ENCODE results near the gene TMC7. TPM values are rescaled to one million over a fixed set of nuclear protein-coding genes. Genes with fewer than 3 reads are reported as not detected.

Gene TMC7
- total and polyA plus RNA-seq, 9 donors, result 0.15 to 1.1 (median 0.35) TPM; not detected in 1

DNA sequence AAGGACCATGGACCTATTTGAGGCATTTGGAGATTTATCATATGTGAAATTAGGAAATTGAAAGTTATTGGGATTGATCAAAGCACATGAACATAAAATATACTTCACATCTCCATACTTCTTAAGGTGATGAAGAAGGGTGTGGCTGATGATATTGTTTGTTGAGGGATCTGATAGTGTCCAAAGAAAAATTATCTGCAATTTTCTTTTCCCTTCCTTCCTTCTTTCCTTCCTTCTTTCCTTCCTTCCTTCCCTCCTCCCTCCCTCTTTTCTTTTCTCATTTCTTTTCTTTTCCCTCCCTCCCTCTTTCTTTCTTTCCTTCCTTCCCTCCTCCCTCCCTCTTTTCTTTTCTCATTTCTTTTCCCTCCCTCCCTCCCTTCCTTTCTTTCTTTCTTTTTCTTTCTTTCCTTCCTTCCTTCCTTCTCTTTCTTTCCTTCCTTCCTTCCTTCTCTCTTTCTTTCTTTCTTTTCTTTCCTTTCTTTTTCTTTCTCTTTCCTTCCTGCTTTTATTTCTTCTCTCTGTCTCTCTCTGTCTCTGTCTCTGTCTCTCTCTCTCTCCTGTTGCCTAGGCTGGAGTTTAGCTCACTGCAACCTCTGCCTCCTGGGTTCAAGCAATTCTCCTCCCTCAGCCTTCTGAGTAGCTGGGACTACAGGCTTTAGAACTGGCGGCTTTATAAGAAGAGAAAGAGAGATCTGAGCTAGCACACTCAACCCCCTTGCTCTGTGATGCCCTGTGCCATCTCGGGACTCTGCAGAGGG, 109.1 kb downstream of the TMC7 start:
- Histone ChIP-seq H3K27me3 (no peaks in the 10 kb centered on the region), H3K27ac (no peak overlapping the region), H3K4me3 (no peak overlapping the region), H3K9me3 (no peaks in the 10 kb centered on the region), H3K36me3 (no peaks in the 10 kb centered on the region), H3K4me1 (ENCODE audit: insufficient read depth) (no peaks in the 10 kb centered on the region)
- intact Hi-C loops (cut with DNase I), result loop anchor here in 1 of 4 donors (5.0 kb wide), 1 partner anchor 79 kb away; no protein-coding TSS in a partner anchor
- 52 to 63% (median 62%) methylated on average over 2 of the region's 2 CpGs for WGBS, 3 donors
- no peak for DNase-seq
- TF ChIP-seq POLR2A (IDR thresholded peaks at IDR 0.05) (no peak), EP300 (IDR thresholded peaks at IDR 0.05) (no peak)
- TF ChIP-seq, protein P1, sequence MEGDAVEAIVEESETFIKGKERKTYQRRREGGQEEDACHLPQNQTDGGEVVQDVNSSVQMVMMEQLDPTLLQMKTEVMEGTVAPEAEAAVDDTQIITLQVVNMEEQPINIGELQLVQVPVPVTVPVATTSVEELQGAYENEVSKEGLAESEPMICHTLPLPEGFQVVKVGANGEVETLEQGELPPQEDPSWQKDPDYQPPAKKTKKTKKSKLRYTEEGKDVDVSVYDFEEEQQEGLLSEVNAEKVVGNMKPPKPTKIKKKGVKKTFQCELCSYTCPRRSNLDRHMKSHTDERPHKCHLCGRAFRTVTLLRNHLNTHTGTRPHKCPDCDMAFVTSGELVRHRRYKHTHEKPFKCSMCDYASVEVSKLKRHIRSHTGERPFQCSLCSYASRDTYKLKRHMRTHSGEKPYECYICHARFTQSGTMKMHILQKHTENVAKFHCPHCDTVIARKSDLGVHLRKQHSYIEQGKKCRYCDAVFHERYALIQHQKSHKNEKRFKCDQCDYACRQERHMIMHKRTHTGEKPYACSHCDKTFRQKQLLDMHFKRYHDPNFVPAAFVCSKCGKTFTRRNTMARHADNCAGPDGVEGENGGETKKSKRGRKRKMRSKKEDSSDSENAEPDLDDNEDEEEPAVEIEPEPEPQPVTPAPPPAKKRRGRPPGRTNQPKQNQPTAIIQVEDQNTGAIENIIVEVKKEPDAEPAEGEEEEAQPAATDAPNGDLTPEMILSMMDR (IDR thresholded peaks at IDR 0.05), result no peak

DNA sequence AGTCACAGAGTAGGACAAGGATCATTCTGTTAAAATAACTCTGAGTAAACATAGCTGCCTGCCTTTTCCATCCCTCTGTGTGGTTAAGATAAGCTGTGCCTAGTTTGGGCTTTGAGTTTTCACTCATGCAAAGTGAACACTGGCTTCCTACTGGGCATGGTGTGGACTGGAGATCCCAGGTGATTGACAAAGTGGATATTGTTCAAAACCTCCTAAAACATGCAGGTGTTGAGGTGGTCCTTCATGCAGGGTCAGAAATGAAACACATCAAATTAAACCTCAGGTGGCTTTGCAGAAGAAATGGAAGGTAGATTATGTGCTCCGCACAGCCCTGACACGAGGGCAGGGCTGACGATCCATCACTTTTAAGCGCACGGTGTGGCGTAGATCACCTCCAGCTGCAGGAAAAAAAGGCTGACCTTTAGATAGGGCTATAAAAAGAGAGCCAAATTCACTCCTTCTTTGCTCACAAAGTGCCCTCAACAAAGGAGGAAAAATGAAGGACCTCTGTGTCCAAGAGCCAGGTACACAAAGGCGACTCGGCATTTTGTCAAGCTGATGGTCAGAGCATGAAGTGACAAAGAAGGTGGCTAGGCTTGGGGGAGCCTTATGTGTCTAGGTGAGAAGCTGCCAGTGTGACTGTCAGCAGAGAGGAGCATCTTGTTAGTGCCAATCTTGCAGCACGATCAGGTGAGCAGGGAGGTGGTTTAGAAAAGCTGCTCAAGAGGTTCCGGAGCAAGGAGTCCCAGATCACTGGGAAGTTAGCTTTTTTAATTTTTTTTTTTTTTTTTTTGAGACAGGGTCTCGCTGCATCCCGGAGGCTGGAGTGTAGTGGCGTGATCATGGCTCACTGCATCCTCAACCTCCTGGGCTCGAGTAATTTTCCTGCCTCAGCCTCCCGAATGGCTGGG, 110.2 kb downstream of the TMC7 start:
- TF ChIP-seq, protein P1 (IDR thresholded peaks at IDR 0.05), result no peak
- TF ChIP-seq EP300 (IDR thresholded peaks at IDR 0.05) (no peak), POLR2A (IDR thresholded peaks at IDR 0.05) (no peak)
- no peaks in the 10 kb centered on the region for H3K4me1 ChIP-seq (ENCODE audit: insufficient read depth)
- no peak overlapping the region for H3K27ac ChIP-seq
- H3K9me3 ChIP-seq, result no peaks in the 10 kb centered on the region
- H3K4me3 ChIP-seq, result no peak overlapping the region
- no peaks in the 10 kb centered on the region for H3K36me3 ChIP-seq
- no peaks in the 10 kb centered on the region for H3K27me3 ChIP-seq
- DNase-seq, result no peak
- intact Hi-C loops (cut with DNase I), result loop anchor here in 1 of 4 donors (5.0 kb wide), 1 partner anchor 78 kb away; no protein-coding TSS in a partner anchor
- WGBS, 3 donors, result 70 to 73% (median 72%) methylated on average over 15 of the region's 15 CpGs

DNA sequence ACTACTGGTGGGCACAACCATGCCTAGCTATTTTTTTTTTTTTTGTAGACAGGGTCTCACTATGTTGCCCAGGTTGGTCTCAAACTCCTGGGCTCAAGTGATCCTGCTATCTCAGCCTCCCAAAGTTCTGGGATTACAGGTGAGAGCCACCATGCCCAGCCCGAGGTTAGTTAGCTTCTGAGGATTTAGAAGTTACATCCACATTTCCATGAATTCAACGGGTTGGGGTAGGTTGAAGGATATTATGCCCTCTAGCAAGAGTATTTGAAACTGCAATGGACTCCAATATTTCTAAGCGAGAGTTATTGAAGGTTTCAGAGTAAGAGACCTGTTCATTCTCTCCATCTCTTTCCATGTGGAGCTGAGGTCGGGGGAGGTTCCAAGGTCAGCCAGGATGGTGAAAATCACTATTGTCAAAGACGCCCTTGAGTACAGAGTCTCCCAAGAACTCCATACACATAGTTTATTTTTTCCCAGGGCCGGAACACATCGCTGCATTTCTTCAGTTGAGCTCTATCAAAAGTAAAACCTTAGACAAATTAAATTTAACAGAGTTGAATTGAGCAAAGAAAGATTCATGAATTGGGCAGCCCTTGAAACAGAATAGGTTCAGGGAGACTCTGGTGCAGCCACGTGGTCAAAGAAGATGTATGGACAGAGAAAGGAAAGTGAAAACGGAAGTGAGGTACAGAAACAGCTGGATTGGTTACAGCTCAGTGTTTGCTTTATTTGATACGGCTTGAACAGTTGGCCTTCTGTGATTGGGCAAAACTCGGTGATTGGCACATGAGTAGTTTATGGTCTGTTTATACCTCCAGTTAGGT, 111.0 kb downstream of the TMC7 start:
- intact Hi-C loops (cut with DNase I), result loop anchor here in 1 of 4 donors (5.0 kb wide), 1 partner anchor 78 kb away; no protein-coding TSS in a partner anchor
- TF ChIP-seq POLR2A (IDR thresholded peaks at IDR 0.05), result no peak
- TF ChIP-seq EP300 (IDR thresholded peaks at IDR 0.05), result no peak
- TF ChIP-seq, protein P1 (IDR thresholded peaks at IDR 0.05), result no peak
- no peak for DNase-seq
- WGBS, 3 donors, result 64 to 72% (median 72%) methylated on average over 11 of the region's 11 CpGs
- no peak overlapping the region for H3K27ac ChIP-seq
- no peaks in the 10 kb centered on the region for H3K36me3 ChIP-seq
- no peaks in the 10 kb centered on the region for H3K9me3 ChIP-seq
- H3K4me3 ChIP-seq, result no peak overlapping the region
- H3K4me1 ChIP-seq (ENCODE audit: insufficient read depth), result no peaks in the 10 kb centered on the region
- H3K27me3 ChIP-seq, result no peaks in the 10 kb centered on the region

DNA sequence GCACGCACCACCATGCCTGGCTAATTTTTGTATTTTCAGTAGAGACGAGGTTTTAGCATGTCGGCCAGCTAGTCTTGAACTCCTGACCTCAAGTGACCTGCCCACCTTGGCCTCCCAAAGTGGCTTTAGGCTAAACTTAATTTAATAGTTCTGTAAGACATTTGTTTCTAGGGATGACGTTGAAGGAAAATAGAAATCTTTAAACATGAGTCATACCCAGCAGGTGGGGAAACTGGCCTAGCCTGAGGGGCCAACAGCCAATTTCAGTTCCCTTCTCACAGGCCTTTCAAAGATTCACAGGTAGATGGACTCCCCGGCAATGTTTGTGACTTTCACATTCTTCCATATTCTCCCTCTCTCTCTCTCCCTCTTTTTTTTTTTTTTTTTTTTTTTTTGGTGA, 111.9 kb downstream of the TMC7 start:
- WGBS, 3 donors, result 69 to 74% (median 74%) methylated on average over 5 of the region's 5 CpGs
- no peaks in the 10 kb centered on the region for H3K36me3 ChIP-seq
- H3K27ac ChIP-seq, result no peak overlapping the region
- H3K27me3 ChIP-seq, result no peaks in the 10 kb centered on the region
- DNase-seq, result no peak
- H3K9me3 ChIP-seq, result no peaks in the 10 kb centered on the region
- H3K4me3 ChIP-seq, result no peak overlapping the region
- intact Hi-C loops (cut with DNase I), result no loop called here
- TF ChIP-seq EP300 (IDR thresholded peaks at IDR 0.05) (no peak), POLR2A (IDR thresholded peaks at IDR 0.05) (no peak)
- TF ChIP-seq, protein P1 (IDR thresholded peaks at IDR 0.05), result no peak
- no peaks in the 10 kb centered on the region for H3K4me1 ChIP-seq (ENCODE audit: insufficient read depth)

Data from ovary (tissue), 9 donors.